BLaER1 treated with 17β-estradiol and CSF1 and Interleukin-3, amounts not matched to agents 10 nM and 100 nM (cell line): ENCODE data around the gene SEC24A.

ENCODE experiments used
- H3K27ac ChIP-seq, 11 experiments: shearing (Covaris generic); formaldehyde crosslinking; 2 replicates each; pipeline ENCODE4 v1.8.1; 2022
- H3K27me3 ChIP-seq, 11 experiments: shearing (Covaris generic); formaldehyde crosslinking; 2 replicates each; pipeline ENCODE4 v1.8.1; 2022
- H3K36me3 ChIP-seq, 11 experiments: shearing (Covaris generic); formaldehyde crosslinking; 2 replicates each; pipeline ENCODE4 v1.8.1; 2022
- H3K4me1 ChIP-seq, 10 experiments: shearing (Covaris generic); formaldehyde crosslinking; 2 replicates each; pipeline ENCODE4 v1.8.1; 2022
- H3K4me2 ChIP-seq, 11 experiments: shearing (Covaris generic); formaldehyde crosslinking; 2 replicates each; pipeline ENCODE4 v1.8.1; 2022
- H3K4me3 ChIP-seq, 10 experiments: shearing (Covaris generic); formaldehyde crosslinking; 2 replicates each; pipeline ENCODE4 v1.8.1; 2022
- H3K9ac ChIP-seq, 11 experiments: shearing (Covaris generic); formaldehyde crosslinking; 2 replicates each; pipeline ENCODE4 v1.8.1; 2022
- H3K9me3 ChIP-seq, 11 experiments: shearing (Covaris generic); formaldehyde crosslinking; replicated peaks in 1 of 11; 2 replicates each; pipeline ENCODE4 v1.8.1; 2022
- H4K20me1 ChIP-seq, 11 experiments: shearing (Covaris generic); formaldehyde crosslinking; 2 replicates each; pipeline ENCODE4 v1.8.1; 2022
- Cebpa-rat ChIP-seq, 11 experiments: shearing (Covaris generic); IDR thresholded peaks; 2 replicates each; pipeline ENCODE4 v1.8.1; 2022

SEC24A gene

DNA sequence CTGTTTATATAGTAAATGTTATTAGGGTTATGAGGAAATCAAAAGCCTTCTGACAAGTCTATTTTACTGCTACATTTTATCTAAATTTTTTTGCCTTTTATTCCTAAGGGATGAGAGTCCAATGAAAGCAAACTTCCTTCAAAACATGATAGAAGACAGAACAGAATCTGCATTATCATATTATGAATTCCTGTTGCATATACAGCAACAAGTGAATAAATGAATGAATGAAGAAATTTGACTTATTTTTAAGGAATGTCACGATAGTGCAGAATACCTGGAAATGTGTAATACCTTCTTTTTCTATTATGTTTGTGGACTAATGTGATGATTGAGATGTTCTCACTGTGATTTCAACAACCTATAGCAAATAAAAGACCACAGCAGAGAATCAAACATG is 76.3 kb downstream of the SEC24A start:
- TF ChIP-seq Cebpa-rat (IDR thresholded peaks at IDR 0.05), result no peak
- Histone ChIP-seq H4K20me1 (no peaks in the 10 kb centered on the region), H3K9ac (no peak overlapping the region), H3K36me3 (peaks cover 48 to 78% (median 53%) of the 10 kb centered on the region in 11 experiments), H3K4me3 (no peak overlapping the region), H3K4me2 (no peak overlapping the region), H3K9me3 (no peaks in the 10 kb centered on the region), H3K4me1 (no peaks in the 10 kb centered on the region), H3K27ac (no peak overlapping the region), H3K27me3 (no peaks in the 10 kb centered on the region)

DNA sequence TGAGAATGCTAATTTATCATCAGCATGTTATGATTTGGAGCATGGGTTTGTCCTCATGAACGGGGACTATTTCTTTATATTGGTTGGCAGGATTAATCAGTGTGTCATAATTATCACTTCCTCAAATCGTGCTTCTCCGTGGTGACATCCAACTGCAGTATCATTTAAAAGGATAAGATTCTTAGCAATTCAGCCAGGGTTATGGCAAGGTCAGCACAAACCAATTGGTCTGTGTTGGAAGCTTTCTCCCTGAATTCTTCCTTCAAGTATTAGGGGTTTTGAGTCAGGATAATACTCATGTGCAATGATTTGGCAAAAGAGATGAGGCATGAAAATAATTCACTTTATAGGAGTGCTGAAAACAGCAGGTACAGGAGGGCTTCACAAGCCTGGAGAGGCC is 84.2 kb downstream of the SEC24A start:
- no peak overlapping the region for H3K27ac ChIP-seq
- H3K4me3 ChIP-seq, result no peak overlapping the region
- TF ChIP-seq Cebpa-rat (IDR thresholded peaks at IDR 0.05), result no peak
- no peak overlapping the region for H3K9ac ChIP-seq
- H3K9me3 ChIP-seq, result no peaks in the 10 kb centered on the region
- peaks cover 0 to 50% (median 28%) of the 10 kb centered on the region in 10 experiments; a peak in 16 of 20 replicates for H3K4me1 ChIP-seq
- no peaks in the 10 kb centered on the region for H4K20me1 ChIP-seq
- H3K36me3 ChIP-seq, result peaks cover 0 to 7% (median 0%) of the 10 kb centered on the region in 11 experiments; a peak in 4 of 22 replicates
- H3K27me3 ChIP-seq, result no peaks in the 10 kb centered on the region
- peak overlapping the region in 4 of 11 experiments; percentile 41 to 71 (median 56); a peak in 8 of 22 replicates for H3K4me2 ChIP-seq

- Histone ChIP-seq H3K4me1 (peaks cover 8 to 60% (median 38%) of the 10 kb centered on the region in 10 experiments), H4K20me1 (peaks cover 0 to 17% (median 6%) of the 10 kb centered on the region in 11 experiments; a peak in 12 of 22 replicates), H3K4me3 (no peak overlapping the region), H3K27ac (no peak overlapping the region), H3K36me3 (no peaks in the 10 kb centered on the region; a peak in 1 of 22 replicates), H3K4me2 (peak overlapping the region in 7 of 11 experiments; percentile 16 to 94 (median 51); a peak in 11 of 22 replicates), H3K9me3 (no peaks in the 10 kb centered on the region), H3K9ac (no peak overlapping the region), H3K27me3 (no peaks in the 10 kb centered on the region)
- peak in 1 of 11 experiments; percentile 26; a peak in 2 of 22 replicates for TF ChIP-seq Cebpa-rat (IDR thresholded peaks at IDR 0.05)
These were observed 86.7 kb downstream of the SEC24A start for GRCh38 chr5:134735243-134735642.

- Histone ChIP-seq H3K27me3 (no peaks in the 10 kb centered on the region), H3K36me3 (peaks cover 4 to 10% (median 6%) of the 10 kb centered on the region in 11 experiments; a peak in 17 of 22 replicates), H3K27ac (peak overlapping the region in 3 of 11 experiments; percentile 9 to 40 (median 39); a peak in 6 of 22 replicates), H3K4me2 (peak overlapping the region in 6 of 11 experiments; percentile 16 to 94 (median 60); a peak in 11 of 22 replicates), H3K9me3 (no peaks in the 10 kb centered on the region), H3K4me1 (peaks cover 19 to 66% (median 49%) of the 10 kb centered on the region in 10 experiments), H4K20me1 (peaks cover 0 to 27% (median 13%) of the 10 kb centered on the region in 11 experiments; a peak in 12 of 22 replicates), H3K9ac (no peak overlapping the region; a peak in 1 of 22 replicates), H3K4me3 (no peak overlapping the region)
- TF ChIP-seq Cebpa-rat (IDR thresholded peaks at IDR 0.05), result no peak
These were observed 87.7 kb downstream of the SEC24A start for GRCh38 chr5:134736173-134736812.

DNA sequence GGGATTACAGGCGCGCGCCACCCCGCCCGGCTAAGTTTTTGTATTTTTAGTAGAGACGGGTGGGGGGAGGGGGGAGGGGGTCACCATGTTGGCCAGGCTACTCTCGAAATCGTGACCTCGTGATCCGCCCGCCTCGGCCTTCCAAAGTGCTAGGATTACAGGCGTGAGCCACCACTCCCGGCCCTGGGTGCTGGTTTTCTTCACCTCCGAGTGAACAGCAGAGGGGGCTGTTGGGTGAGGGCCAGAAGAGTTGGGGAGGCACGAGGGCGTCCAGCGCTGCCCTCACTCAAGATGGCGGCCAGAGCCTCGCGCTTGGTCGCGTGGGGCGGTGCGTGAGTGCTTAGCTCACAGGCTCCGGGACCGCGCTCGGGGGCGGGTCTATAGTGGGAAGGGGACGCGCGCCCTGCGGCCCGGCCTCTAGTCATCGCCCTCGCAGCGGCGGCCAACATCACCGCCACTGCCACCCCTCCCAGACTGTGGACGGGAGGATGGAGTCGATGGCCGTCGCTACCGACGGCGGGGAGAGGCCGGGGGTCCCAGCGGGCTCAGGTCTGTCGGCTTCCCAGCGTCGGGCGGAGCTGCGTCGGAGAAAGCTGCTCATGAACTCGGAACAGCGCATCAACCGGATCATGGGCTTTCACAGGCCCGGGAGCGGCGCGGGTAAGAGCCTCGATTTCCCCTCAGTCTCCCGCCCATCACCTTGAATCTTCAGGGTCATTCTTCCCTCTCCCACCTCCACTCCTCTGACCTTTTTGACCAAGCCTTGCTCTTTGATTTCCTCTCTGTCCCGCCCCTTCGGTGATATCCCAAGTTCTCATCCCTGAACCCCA is 89.8 kb downstream of the SEC24A start, which contains the start of gene CAMLG:
CAMLG (plus strand) TSS at position 416 of the 830 bp plus-strand sequence; CDS start at position 489, 73 bp downstream.
- Histone ChIP-seq H3K4me2 (peak within 1 kb of the TSS; percentile 92 to 99 (median 93)), H3K27me3 (no peaks in the 10 kb centered on the region), H3K4me1 (peaks cover 19 to 54% (median 48%) of the 10 kb centered on the region in 10 experiments), H3K9ac (peak within 1 kb of the TSS; percentile 84 to 92 (median 89)), H4K20me1 (peaks cover 0 to 43% (median 14%) of the 10 kb centered on the region in 11 experiments; a peak in 12 of 22 replicates), H3K36me3 (peaks cover 17 to 30% (median 24%) of the 10 kb centered on the region in 11 experiments; a peak in 21 of 22 replicates), H3K27ac (peak within 1 kb of the TSS; percentile 76 to 91 (median 85)), H3K9me3 (no peaks in the 10 kb centered on the region), H3K4me3 (peak within 1 kb of the TSS; percentile 84 to 97 (median 90))
- no peak for TF ChIP-seq Cebpa-rat (IDR thresholded peaks at IDR 0.05)

- Histone ChIP-seq H3K4me2 (peak overlapping the region; percentile 92 to 99 (median 93)), H3K9me3 (no peaks in the 10 kb centered on the region), H3K27me3 (no peaks in the 10 kb centered on the region), H3K36me3 (peaks cover 22 to 38% (median 32%) of the 10 kb centered on the region in 11 experiments; a peak in 21 of 22 replicates), H3K27ac (peak overlapping the region; percentile 76 to 91 (median 85); a peak in 21 of 22 replicates), H3K9ac (peak overlapping the region; percentile 84 to 92 (median 89)), H3K4me1 (peaks cover 19 to 52% (median 47%) of the 10 kb centered on the region in 10 experiments), H4K20me1 (peaks cover 0 to 43% (median 15%) of the 10 kb centered on the region in 11 experiments; a peak in 12 of 22 replicates), H3K4me3 (peak overlapping the region; percentile 84 to 97 (median 90))
- TF ChIP-seq Cebpa-rat (IDR thresholded peaks at IDR 0.05), result no peak
These were observed 90.5 kb downstream of the SEC24A start for GRCh38 chr5:134738963-134739661.

DNA sequence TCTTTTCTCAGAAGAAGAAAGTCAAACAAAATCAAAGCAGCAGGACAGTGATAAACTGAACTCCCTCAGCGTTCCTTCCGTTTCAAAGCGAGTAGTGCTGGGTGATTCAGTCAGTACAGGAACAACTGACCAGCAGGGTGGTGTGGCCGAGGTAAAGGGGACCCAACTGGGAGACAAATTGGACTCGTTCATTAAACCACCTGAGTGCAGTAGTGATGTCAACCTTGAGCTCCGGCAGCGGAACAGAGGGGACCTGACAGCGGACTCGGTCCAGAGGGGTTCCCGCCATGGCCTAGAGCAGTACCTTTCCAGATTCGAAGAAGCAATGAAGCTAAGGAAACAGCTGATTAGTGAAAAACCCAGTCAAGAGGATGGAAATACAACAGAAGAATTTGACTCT is 92.5 kb downstream of the SEC24A start:
- H3K36me3 ChIP-seq, result peaks cover 28 to 57% (median 42%) of the 10 kb centered on the region in 11 experiments; a peak in 21 of 22 replicates
- peaks cover 19 to 39% (median 33%) of the 10 kb centered on the region in 10 experiments for H3K4me1 ChIP-seq
- H4K20me1 ChIP-seq, result peaks cover 0 to 43% (median 15%) of the 10 kb centered on the region in 11 experiments; a peak in 12 of 22 replicates
- peak overlapping the region in 5 of 11 experiments; percentile 92 to 99 (median 93); a peak in 3 of 22 replicates for H3K4me2 ChIP-seq
- TF ChIP-seq Cebpa-rat (IDR thresholded peaks at IDR 0.05), result no peak
- H3K9me3 ChIP-seq, result no peaks in the 10 kb centered on the region
- no peak overlapping the region for H3K4me3 ChIP-seq
- peak overlapping the region in 4 of 11 experiments; percentile 2 to 86 (median 20); a peak in 2 of 22 replicates for H3K9ac ChIP-seq
- H3K27me3 ChIP-seq, result no peaks in the 10 kb centered on the region
- no peak overlapping the region for H3K27ac ChIP-seq

GRCh38 chr5:134742134-134742533 is 93.5 kb downstream of the SEC24A start:
- no peaks in the 10 kb centered on the region for H3K9me3 ChIP-seq
- no peak overlapping the region for H3K4me2 ChIP-seq
- no peak overlapping the region for H3K27ac ChIP-seq
- no peak overlapping the region for H3K4me3 ChIP-seq
- H4K20me1 ChIP-seq, result peaks cover 0 to 43% (median 15%) of the 10 kb centered on the region in 11 experiments; a peak in 12 of 22 replicates
- no peak for TF ChIP-seq Cebpa-rat (IDR thresholded peaks at IDR 0.05)
- peaks cover 19 to 29% (median 25%) of the 10 kb centered on the region in 10 experiments for H3K4me1 ChIP-seq
- H3K9ac ChIP-seq, result no peak overlapping the region; a peak in 1 of 22 replicates
- peaks cover 32 to 62% (median 43%) of the 10 kb centered on the region in 11 experiments; a peak in 21 of 22 replicates for H3K36me3 ChIP-seq
- no peaks in the 10 kb centered on the region for H3K27me3 ChIP-seq
